Body of pancreas (tissue), 4 donors: ENCODE results near the gene GFI1. TPM values are rescaled to one million over a fixed set of nuclear protein-coding genes. Genes with fewer than 3 reads are reported as not detected.

ENCODE experiments used
- ATAC-seq: fragments of 150-250 bp; one replicate; pipeline ENCODE4 v1.9.1; 2016
- DNase-seq, 4 donors: peaks; one replicate each; pipeline ENCODE4 v3.0.0-alpha.2; 2019
- H3K27ac ChIP-seq, 4 donors: fragments of 200-600 bp; sonication (generic); 1 replicate in 3 of 4; 2 replicates in 1 of 4; pipeline versions ENCODE4 v1.5.1 to v1.6.1; 2016 to 2019; ENCODE audit warnings: mild to moderate bottlenecking in 1 of 4, mixed read lengths in 1 of 4, moderate library complexity in 1 of 4
- H3K27me3 ChIP-seq, 2 donors: fragments of 200-600 bp; sonication (generic); one replicate each; pipeline ENCODE4 v1.6.0; 2016; ENCODE audit warnings: mild to moderate bottlenecking in 1 of 2
- H3K36me3 ChIP-seq, 2 donors: fragments of 200-600 bp; sonication (generic); replicated peaks in 1 of 2; 2 replicates each; pipeline ENCODE4 v1.5.1; 2016; ENCODE audit warnings: low read depth in 2 of 2; ENCODE audit not compliant: insufficient read depth in 1 of 2
- H3K4me1 ChIP-seq: fragments of 200-600 bp; sonication (generic); one replicate; pipeline ENCODE4 v1.6.0; 2016
- H3K4me3 ChIP-seq, 2 donors: fragments of 200-600 bp; sonication (generic); 1 replicate in 1 of 2; 2 replicates in 1 of 2; pipeline ENCODE4 v1.5.1; 2016 to 2019
- H3K9me3 ChIP-seq, 3 donors: fragments of 200-600 bp; sonication (generic); 1 replicate in 2 of 3; 2 replicates in 1 of 3; pipeline ENCODE4 v1.5.1; 2016
- POLR2A ChIP-seq, 3 donors: fragments of 450-650 bp; IDR thresholded peaks; one replicate each; pipeline ENCODE4 v1.6.1; 2016; ENCODE audit warnings: antibody characterized with exemption in 3 of 3, mild to moderate bottlenecking in 2 of 3
- WGBS, 2 donors: methylation state at CpG; one replicate each; pipeline ENCODE4 v1.1.5; 2017; 5-methylcytosine and 5-hydroxymethylcytosine counted together
- intact Hi-C: fragments of 100-400 bp; cut with DNase I; formaldehyde crosslinking; loops from one replicate; pipeline ENCODE4 v1.15.1; 2023
- total RNA-seq, 2 donors: library from RNA; depleted of rRNA; stranded (reverse); fragments of >200 nt; gene quantifications; one replicate each; pipeline ENCODE4 v1.1.0, GENCODE V29; 2016
- TF ChIP-seq, protein P1 (sequence below), 7 experiments: fragments of 450-650 bp in 4 of 7; fragments of 200-600 bp in 3 of 7; sonication (generic) in 3 of 7; IDR thresholded peaks; one replicate each; pipeline ENCODE4 v1.5.1; 2016 to 2019; ENCODE audit warnings: antibody characterized with exemption in 7 of 7

GFI1 gene
- total RNA-seq, 2 donors from 2014 or later, result 6.7 to 14.5 TPM

DNA sequence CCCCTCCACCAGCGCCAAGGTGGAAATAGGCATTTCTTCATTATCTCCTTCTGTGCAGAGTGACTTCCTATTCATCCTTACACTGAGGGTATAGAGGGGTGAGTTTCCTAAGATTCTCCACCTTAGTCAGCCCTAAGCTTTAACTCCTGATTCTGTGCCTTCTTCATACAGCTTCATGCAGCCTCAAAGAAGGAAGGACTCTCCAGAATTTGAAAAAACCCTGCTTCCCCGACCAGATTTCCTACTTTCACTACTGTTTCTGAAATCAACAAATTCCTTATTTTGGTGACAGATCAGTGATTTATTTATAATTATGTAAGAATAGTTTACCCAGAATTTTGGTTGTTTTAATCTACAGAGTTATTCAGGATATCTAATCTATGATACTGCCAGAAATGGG, 28.6 kb downstream of the GFI1 start:
- Histone ChIP-seq H3K27ac (no peak overlapping the region), H3K36me3 (no peaks in the 10 kb centered on the region), H3K4me1 (no peaks in the 10 kb centered on the region), H3K27me3 (no peaks in the 10 kb centered on the region), H3K9me3 (no peaks in the 10 kb centered on the region), H3K4me3 (no peak overlapping the region)
- intact Hi-C loops, result no loop called here
- DNase-seq, result no peak
- no peak for TF ChIP-seq POLR2A (IDR thresholded peaks at IDR 0.05)
- TF ChIP-seq, protein P1, sequence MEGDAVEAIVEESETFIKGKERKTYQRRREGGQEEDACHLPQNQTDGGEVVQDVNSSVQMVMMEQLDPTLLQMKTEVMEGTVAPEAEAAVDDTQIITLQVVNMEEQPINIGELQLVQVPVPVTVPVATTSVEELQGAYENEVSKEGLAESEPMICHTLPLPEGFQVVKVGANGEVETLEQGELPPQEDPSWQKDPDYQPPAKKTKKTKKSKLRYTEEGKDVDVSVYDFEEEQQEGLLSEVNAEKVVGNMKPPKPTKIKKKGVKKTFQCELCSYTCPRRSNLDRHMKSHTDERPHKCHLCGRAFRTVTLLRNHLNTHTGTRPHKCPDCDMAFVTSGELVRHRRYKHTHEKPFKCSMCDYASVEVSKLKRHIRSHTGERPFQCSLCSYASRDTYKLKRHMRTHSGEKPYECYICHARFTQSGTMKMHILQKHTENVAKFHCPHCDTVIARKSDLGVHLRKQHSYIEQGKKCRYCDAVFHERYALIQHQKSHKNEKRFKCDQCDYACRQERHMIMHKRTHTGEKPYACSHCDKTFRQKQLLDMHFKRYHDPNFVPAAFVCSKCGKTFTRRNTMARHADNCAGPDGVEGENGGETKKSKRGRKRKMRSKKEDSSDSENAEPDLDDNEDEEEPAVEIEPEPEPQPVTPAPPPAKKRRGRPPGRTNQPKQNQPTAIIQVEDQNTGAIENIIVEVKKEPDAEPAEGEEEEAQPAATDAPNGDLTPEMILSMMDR (IDR thresholded peaks at IDR 0.05), result no peak
- no peak for ATAC-seq
- 58 to 63% methylated on average over 2 of the region's 2 CpGs for WGBS, 2 donors

DNA sequence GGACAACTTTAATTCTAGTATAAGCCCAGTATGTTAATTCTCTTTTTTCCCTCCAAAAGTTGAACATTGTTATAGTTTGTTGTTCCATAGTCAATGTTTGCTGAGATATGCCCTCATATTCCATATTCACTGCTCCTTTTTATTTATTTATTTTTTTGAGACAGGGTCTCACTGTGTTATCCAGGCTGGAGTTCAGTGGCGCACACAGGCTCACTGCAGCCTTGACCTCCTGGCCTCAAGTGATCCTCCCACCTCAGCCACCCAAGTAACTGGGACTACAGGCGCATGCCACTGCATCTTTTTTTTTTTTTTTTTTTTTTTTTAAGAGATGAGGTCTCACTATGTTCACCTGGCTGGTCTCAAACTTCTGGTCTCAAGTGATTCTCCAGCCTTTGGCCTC, 38.7 kb downstream of the GFI1 start:
- Histone ChIP-seq H3K36me3 (no peaks in the 10 kb centered on the region), H3K27me3 (no peaks in the 10 kb centered on the region), H3K9me3 (no peaks in the 10 kb centered on the region), H3K27ac (no peak overlapping the region), H3K4me1 (no peaks in the 10 kb centered on the region), H3K4me3 (no peak overlapping the region)
- WGBS, 2 donors, result 93 to 95% methylated on average over 2 of the region's 2 CpGs
- DNase-seq (no peak), ATAC-seq (no peak)
- intact Hi-C loops, result no loop called here
- TF ChIP-seq POLR2A (IDR thresholded peaks at IDR 0.05), result no peak
- TF ChIP-seq, protein P1 (IDR thresholded peaks at IDR 0.05), result no peak

DNA sequence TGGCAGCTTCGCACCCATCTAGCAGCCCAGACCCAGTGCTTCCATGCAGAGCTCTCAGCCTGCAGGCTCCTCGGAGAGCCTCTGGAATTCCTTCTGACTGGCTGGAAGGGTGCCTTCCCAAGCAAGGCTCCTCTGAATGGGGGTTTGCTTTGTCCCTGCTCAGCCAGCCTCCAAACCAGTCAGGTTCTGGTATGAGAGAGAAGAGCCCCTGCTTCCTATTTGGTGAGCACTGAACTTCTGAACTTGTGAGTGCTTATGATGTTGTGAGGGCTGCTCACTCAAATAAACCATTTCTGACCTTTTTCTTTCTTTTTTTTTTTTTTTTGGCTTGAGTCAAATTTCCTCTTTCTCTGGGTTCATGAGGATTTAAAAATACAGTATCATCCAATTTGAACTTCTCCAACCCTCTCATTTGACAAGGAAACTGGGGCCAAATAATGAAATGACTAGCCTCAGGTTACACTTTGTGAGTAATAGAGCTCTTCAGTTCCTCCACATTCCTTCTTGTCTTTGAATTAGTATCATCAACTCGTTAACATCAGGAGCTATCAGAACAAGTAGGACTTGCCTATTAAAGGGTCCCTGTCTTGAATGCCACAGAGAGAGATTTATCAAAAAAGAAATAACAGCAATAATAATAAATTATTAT, 39.6 kb downstream of the GFI1 start:
- ATAC-seq, result no peak
- Histone ChIP-seq H3K27ac (no peak overlapping the region), H3K4me1 (peaks cover 3% of the 10 kb centered on the region), H3K9me3 (no peaks in the 10 kb centered on the region), H3K4me3 (no peak overlapping the region), H3K27me3 (no peaks in the 10 kb centered on the region), H3K36me3 (no peaks in the 10 kb centered on the region)
- DNase-seq, result no peak
- TF ChIP-seq, protein P1 (IDR thresholded peaks at IDR 0.05), result no peak
- TF ChIP-seq POLR2A (IDR thresholded peaks at IDR 0.05), result no peak
- intact Hi-C loops, result no loop called here
- WGBS, 2 donors, result 63 to 74% methylated on average over 3 of the region's 3 CpGs

DNA sequence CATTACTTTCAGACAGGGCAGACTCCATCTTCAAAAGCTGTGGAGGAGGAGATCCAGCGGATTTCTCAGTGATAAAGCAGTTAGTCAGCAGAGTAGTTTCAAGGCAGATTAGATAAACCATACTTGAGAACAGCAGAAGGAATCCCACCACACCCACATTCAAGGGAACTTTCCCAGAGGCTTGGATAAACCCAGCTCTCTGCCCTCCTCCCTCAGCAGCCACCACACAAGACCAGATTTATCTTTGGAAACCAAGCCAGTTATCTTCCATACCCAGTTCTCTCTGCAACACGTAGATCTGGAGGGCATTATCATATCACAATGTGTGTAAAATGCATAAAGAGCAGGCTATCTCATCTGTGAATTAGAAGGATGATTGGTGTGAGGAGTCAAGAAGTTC, 40.2 kb downstream of the GFI1 start:
- H3K4me1 ChIP-seq, result peaks cover 9% of the 10 kb centered on the region
- ATAC-seq, result no peak
- no peak for DNase-seq
- TF ChIP-seq, protein P1 (IDR thresholded peaks at IDR 0.05), result no peak
- no peak for TF ChIP-seq POLR2A (IDR thresholded peaks at IDR 0.05)
- intact Hi-C loops, result no loop called here
- H3K27me3 ChIP-seq, result no peaks in the 10 kb centered on the region
- 32 to 33% methylated on average over 2 of the region's 2 CpGs for WGBS, 2 donors
- H3K9me3 ChIP-seq, result no peaks in the 10 kb centered on the region
- H3K4me3 ChIP-seq, result no peak overlapping the region
- H3K27ac ChIP-seq, result no peak overlapping the region
- no peaks in the 10 kb centered on the region for H3K36me3 ChIP-seq

DNA sequence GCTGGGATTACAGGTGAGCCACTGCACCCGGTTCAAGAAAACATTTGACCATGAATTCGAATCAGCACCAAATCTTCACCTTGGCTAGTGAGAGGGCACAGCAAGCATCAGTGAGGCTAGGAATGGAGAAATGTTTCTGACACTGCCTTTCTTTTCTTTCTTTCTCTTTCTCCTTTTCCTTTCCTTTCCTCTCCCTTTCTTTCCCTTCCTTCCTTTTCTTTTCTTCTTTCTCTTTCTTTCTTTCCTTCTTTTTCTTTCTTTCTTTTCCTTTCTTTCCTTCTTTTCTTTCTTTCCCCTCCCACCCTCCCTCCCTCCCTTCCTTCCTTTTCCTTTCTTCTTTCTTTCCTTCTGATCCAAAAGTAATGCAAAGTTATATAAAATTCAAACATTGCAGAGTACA, 40.9 kb downstream of the GFI1 start:
- no peak for TF ChIP-seq POLR2A (IDR thresholded peaks at IDR 0.05)
- TF ChIP-seq, protein P1 (IDR thresholded peaks at IDR 0.05), result no peak
- ATAC-seq (no peak), DNase-seq (no peak)
- intact Hi-C loops, result no loop called here
- Histone ChIP-seq H3K4me3 (no peak overlapping the region), H3K4me1 (peaks cover 12% of the 10 kb centered on the region), H3K36me3 (no peaks in the 10 kb centered on the region), H3K27me3 (no peaks in the 10 kb centered on the region), H3K27ac (no peak overlapping the region), H3K9me3 (no peaks in the 10 kb centered on the region)
- whole genome bisulfite sequencing, 2 donors, result 74 to 100% methylated on average over 2 of the region's 2 CpGs
